Progenitor cell of endocrine pancreas (in vitro differentiated cells): Measurements from ENCODE around the gene CDC42BPA. TPM values are rescaled to one million over a fixed set of nuclear protein-coding genes. Genes with fewer than 3 reads are reported as not detected.

Experiments used
- DNase-seq: peaks from one replicate; pipeline ENCODE4 v3.0.0; 2021; ENCODE audit warnings: low spot score; ENCODE audit not compliant: unreplicated experiment
- H3K27ac Mint-ChIP-seq: 2 replicates; pipeline ENCODE4 v1.8.0; 2021; ENCODE audit warnings: mild to moderate bottlenecking, moderate library complexity, mixed read lengths
- H3K27me3 Mint-ChIP-seq: 2 replicates; pipeline ENCODE4 v1.8.0; 2021; ENCODE audit warnings: mixed read lengths
- H3K36me3 Mint-ChIP-seq: 2 replicates; pipeline ENCODE4 v1.8.0; 2022; ENCODE audit warnings: mixed read lengths; ENCODE audit not compliant: insufficient read depth
- H3K4me1 Mint-ChIP-seq: 2 replicates; pipeline ENCODE4 v1.8.0; 2021; ENCODE audit warnings: low read depth, mixed read lengths
- H3K4me3 Mint-ChIP-seq: 2 replicates; pipeline ENCODE4 v1.8.0; 2021; ENCODE audit warnings: low read depth, mild to moderate bottlenecking, moderate library complexity, mixed read lengths
- H3K9me3 Mint-ChIP-seq: 2 replicates; pipeline ENCODE4 v1.8.0; 2021; ENCODE audit warnings: low read depth, mixed read lengths
- total RNA-seq: library from RNA; stranded (reverse); gene quantifications from 2 replicates; pipeline ENCODE4 v1.2.1, GENCODE V29; 2021
- TF ChIP-seq, protein P1 (sequence below): fragments of 200-600 bp; sonication (generic); IDR thresholded peaks from one replicate; pipeline ENCODE4 v1.5.0; 2021; ENCODE audit warnings: antibody characterized with exemption, mild to moderate bottlenecking; ENCODE audit not compliant: unreplicated experiment

The CDC42BPA gene
- total RNA-seq, 1 donor from 2014 or later, result 32.7 TPM

- H3K27me3 Mint-ChIP-seq, result no peaks in the 10 kb centered on the region
- H3K9me3 Mint-ChIP-seq, result no peaks in the 10 kb centered on the region
- TF ChIP-seq, protein P1, sequence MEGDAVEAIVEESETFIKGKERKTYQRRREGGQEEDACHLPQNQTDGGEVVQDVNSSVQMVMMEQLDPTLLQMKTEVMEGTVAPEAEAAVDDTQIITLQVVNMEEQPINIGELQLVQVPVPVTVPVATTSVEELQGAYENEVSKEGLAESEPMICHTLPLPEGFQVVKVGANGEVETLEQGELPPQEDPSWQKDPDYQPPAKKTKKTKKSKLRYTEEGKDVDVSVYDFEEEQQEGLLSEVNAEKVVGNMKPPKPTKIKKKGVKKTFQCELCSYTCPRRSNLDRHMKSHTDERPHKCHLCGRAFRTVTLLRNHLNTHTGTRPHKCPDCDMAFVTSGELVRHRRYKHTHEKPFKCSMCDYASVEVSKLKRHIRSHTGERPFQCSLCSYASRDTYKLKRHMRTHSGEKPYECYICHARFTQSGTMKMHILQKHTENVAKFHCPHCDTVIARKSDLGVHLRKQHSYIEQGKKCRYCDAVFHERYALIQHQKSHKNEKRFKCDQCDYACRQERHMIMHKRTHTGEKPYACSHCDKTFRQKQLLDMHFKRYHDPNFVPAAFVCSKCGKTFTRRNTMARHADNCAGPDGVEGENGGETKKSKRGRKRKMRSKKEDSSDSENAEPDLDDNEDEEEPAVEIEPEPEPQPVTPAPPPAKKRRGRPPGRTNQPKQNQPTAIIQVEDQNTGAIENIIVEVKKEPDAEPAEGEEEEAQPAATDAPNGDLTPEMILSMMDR, result no peak
- peaks cover 7% of the 10 kb centered on the region for H3K4me1 Mint-ChIP-seq
- H3K36me3 Mint-ChIP-seq, result peaks cover 4% of the 10 kb centered on the region
- H3K4me3 Mint-ChIP-seq, result no peak overlapping the region
- DNase-seq, result no peak
- H3K27ac Mint-ChIP-seq, result no peak overlapping the region
Measured at GRCh38 chr1:226951286-226952117, 366.8 kb downstream of the CDC42BPA start.

DNA sequence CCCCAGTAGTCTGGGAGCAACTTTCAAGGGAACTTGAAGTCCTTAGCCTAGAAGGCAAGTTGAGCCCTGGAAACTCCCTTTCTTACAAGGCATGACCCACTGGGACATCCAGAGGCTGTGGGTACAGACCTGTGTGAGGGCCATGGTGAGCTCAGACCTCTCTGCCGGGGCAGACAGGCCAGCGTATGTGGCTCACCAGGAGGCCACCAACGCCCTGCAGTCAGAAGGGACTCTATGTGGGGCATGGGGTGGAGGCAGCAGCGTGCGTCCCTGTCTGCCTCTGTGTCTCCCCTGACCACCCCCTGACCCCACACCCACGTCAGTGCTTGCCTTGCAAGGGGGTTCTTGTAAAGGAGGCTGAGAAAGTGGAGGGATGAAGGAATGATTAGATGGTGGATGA lies 367.4 kb downstream of the CDC42BPA start:
- H3K9me3 Mint-ChIP-seq, result no peaks in the 10 kb centered on the region
- H3K27ac Mint-ChIP-seq, result no peak overlapping the region
- DNase-seq, result no peak
- H3K4me3 Mint-ChIP-seq, result no peak overlapping the region
- H3K36me3 Mint-ChIP-seq, result peaks cover 4% of the 10 kb centered on the region
- TF ChIP-seq, protein P1, result no peak
- H3K27me3 Mint-ChIP-seq, result no peaks in the 10 kb centered on the region
- peaks cover 13% of the 10 kb centered on the region for H3K4me1 Mint-ChIP-seq

- TF ChIP-seq, protein P1, result no peak
- peaks cover 19% of the 10 kb centered on the region for H3K4me1 Mint-ChIP-seq
- H3K27ac Mint-ChIP-seq, result no peak overlapping the region
- no peaks in the 10 kb centered on the region for H3K9me3 Mint-ChIP-seq
- H3K36me3 Mint-ChIP-seq, result peaks cover 4% of the 10 kb centered on the region
- no peak overlapping the region for H3K4me3 Mint-ChIP-seq
- H3K27me3 Mint-ChIP-seq, result no peaks in the 10 kb centered on the region
- DNase-seq, result no peak
Measured at GRCh38 chr1:226950316-226950715, 368.0 kb downstream of the CDC42BPA start.

DNA sequence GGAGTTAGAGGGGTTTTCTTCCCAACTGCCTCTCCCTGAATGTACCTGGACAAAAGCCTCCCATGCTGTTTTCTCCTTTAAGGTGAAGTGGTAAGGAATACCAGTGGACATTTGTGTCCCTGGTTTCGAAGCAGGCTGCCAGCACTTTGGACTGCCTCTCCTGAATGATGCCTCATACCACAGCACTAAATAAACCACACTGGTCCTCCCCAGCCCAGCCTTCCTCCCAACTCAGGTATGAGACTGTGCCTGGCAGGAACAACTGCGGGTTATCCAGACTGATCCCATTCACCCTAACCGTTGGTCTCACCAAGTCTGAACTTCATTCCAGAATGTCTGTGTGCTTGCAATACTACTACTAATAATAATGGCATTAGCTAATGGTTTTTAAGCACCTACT lies 368.9 kb downstream of the CDC42BPA start:
- no peaks in the 10 kb centered on the region for H3K36me3 Mint-ChIP-seq
- H3K4me3 Mint-ChIP-seq, result no peak overlapping the region
- H3K9me3 Mint-ChIP-seq, result no peaks in the 10 kb centered on the region
- TF ChIP-seq, protein P1, result no peak
- no peak overlapping the region for H3K27ac Mint-ChIP-seq
- DNase-seq, result no peak
- no peaks in the 10 kb centered on the region for H3K27me3 Mint-ChIP-seq
- peaks cover 25% of the 10 kb centered on the region for H3K4me1 Mint-ChIP-seq

GRCh38 chr1:226948996-226949395 lies 369.3 kb downstream of the CDC42BPA start:
- TF ChIP-seq, protein P1, result no peak
- H3K27me3 Mint-ChIP-seq, result no peaks in the 10 kb centered on the region
- H3K36me3 Mint-ChIP-seq, result no peaks in the 10 kb centered on the region
- no peaks in the 10 kb centered on the region for H3K9me3 Mint-ChIP-seq
- H3K4me1 Mint-ChIP-seq, result peaks cover 29% of the 10 kb centered on the region
- no peak for DNase-seq
- no peak overlapping the region for H3K27ac Mint-ChIP-seq
- no peak overlapping the region for H3K4me3 Mint-ChIP-seq
